A549 (cell line): Measurements from ENCODE around the gene U2AF1L4. TPM values are rescaled to one million over a fixed set of nuclear protein-coding genes. Genes with fewer than 3 reads are reported as not detected.

ENCODE experiments used
- ATAC-seq, 2 experiments: fragments of 200-7000 bp in 1 of 2; fragments of >200 bp in 1 of 2; cut with Nextera tagmentation in 1 of 2; cut with Tn5 transposase in 1 of 2; 3 replicates each; pipeline versions ENCODE4 v1.8.0 to v1.9.1; 2018 to 2020; ENCODE audit warnings: mild to moderate bottlenecking in 1 of 2, moderate library complexity in 1 of 2
- CTCF ChIA-PET: fragments of 300-600 bp; sonication (Branson Sonifier 250); formaldehyde crosslinking; extraction: SDS; loops from one replicate; lab custom pipeline; 2021; ENCODE audit warnings: antibody characterized with exemption, inconsistent platforms; lab: Yijun Ruan, JAX
- POLR2A ChIA-PET: fragments of 350-600 bp; formaldehyde crosslinking; extraction: SDS; loops from one replicate; lab custom pipeline; 2021; ENCODE audit warnings: antibody characterized with exemption, inconsistent platforms; lab: Yijun Ruan, JAX
- DNase-seq, 2 experiments: peaks; one replicate each; pipeline versions ENCODE4 v3.0.0 to v3.0.0-alpha.2; 2011 to 2016; ENCODE audit warnings: low read depth in 1 of 2, low spot score in 1 of 2
- FAIRE-seq: peaks from 2 replicates; lab custom pipeline; 2011; peaks lifted over from hg19 to GRCh38; lab: Jason Lieb, UNC
- H3K27ac ChIP-seq, 2 experiments: fragments of >200 bp; sonication (Bioruptor Twin); formaldehyde crosslinking; 3 replicates each; pipeline ENCODE4 v1.5.1; 2016 to 2017
- H3K4me1 ChIP-seq: fragments of >200 bp; sonication (Bioruptor Twin); formaldehyde crosslinking; 3 replicates; pipeline ENCODE4 v1.6.1; 2016
- H3K4me2 ChIP-seq: fragments of >200 bp; sonication (Bioruptor Twin); formaldehyde crosslinking; 3 replicates; pipeline ENCODE4 v1.6.1; 2016
- H3K4me3 ChIP-seq: fragments of >200 bp; sonication (Bioruptor Twin); formaldehyde crosslinking; 3 replicates; pipeline ENCODE4 v1.5.1; 2016
- H3K9me3 ChIP-seq: fragments of >200 bp; sonication (Bioruptor Twin); formaldehyde crosslinking; 3 replicates; pipeline ENCODE4 v1.6.1; 2016
- CEBPB ChIP-seq, 2 experiments: fragments of >200 bp in 1 of 2; sonication (Bioruptor Twin) in 1 of 2; formaldehyde crosslinking in 1 of 2; IDR thresholded peaks; 2 replicates each; pipeline ENCODE4 v1.6.1; 2012 to 2016
- CHD2 ChIP-seq: fragments of 150-350 bp; IDR thresholded peaks from 2 replicates; pipeline ENCODE4 v1.6.1; 2014; ENCODE audit warnings: low read length; ENCODE audit not compliant: partially characterized antibody
- EHF ChIP-seq: fragments of 250-450 bp; sonication (Bioruptor Pico); IDR thresholded peaks from 2 replicates; pipeline ENCODE4 v1.5.0; 2020; ENCODE audit warnings: mild to moderate bottlenecking
- EHMT2 ChIP-seq: fragments of 200-600 bp; sonication (generic); IDR thresholded peaks from 2 replicates; pipeline ENCODE4 v1.6.1; 2016; ENCODE audit warnings: antibody characterized with exemption, low read depth, mild to moderate bottlenecking, moderate library complexity
- EP300 ChIP-seq, 2 experiments: fragments of >200 bp; sonication (Bioruptor Twin); formaldehyde crosslinking; IDR thresholded peaks; 2 replicates in 1 of 2; 3 replicates in 1 of 2; pipeline ENCODE4 v1.6.1; 2016 to 2017
- ESRRA ChIP-seq: fragments of 150-350 bp; IDR thresholded peaks from 2 replicates; pipeline ENCODE4 v1.6.1; 2014; ENCODE audit warnings: mild to moderate bottlenecking, low read length, borderline replicate concordance
- FOSL2 ChIP-seq, 2 experiments: fragments of 450-650 bp in 1 of 2; fragments of >200 bp in 1 of 2; sonication (Bioruptor Twin) in 1 of 2; formaldehyde crosslinking; IDR thresholded peaks; 2 replicates each; pipeline versions ENCODE4 v1.5.0 to v1.6.1; 2016 to 2020; ENCODE audit warnings: mild to moderate bottlenecking in 1 of 2, moderate library complexity in 1 of 2
- GATA3 ChIP-seq: IDR thresholded peaks from 2 replicates; pipeline ENCODE4 v1.6.1; 2012; ENCODE audit warnings: borderline replicate concordance
- HDAC2 ChIP-seq: fragments of 200-600 bp; sonication (generic); IDR thresholded peaks from 2 replicates; pipeline ENCODE4 v1.6.1; 2016
- HEYL ChIP-seq: fragments of 250-450 bp; sonication (Bioruptor Pico); IDR thresholded peaks from 2 replicates; pipeline ENCODE4 v1.8.0; 2021; ENCODE audit warnings: mild to moderate bottlenecking, moderate library complexity
- HOXB13 ChIP-seq: fragments of 250-450 bp; sonication (Bioruptor Pico); IDR thresholded peaks from 2 replicates; pipeline ENCODE4 v1.5.0; 2020; ENCODE audit warnings: low read depth, mild to moderate bottlenecking, moderate library complexity
- HOXB5 ChIP-seq: fragments of 250-450 bp; sonication (Bioruptor Pico); IDR thresholded peaks from 2 replicates; pipeline ENCODE4 v1.5.0; 2020; ENCODE audit warnings: mild to moderate bottlenecking, moderate library complexity
- JUN ChIP-seq, 2 experiments: fragments of >200 bp; sonication (Bioruptor Twin); formaldehyde crosslinking; IDR thresholded peaks; 2 replicates in 1 of 2; 3 replicates in 1 of 2; pipeline ENCODE4 v1.6.1; 2016 to 2017
- JUNB ChIP-seq: fragments of >200 bp; sonication (Bioruptor Twin); formaldehyde crosslinking; IDR thresholded peaks from 2 replicates; pipeline ENCODE4 v1.6.1; 2016
- MAFK ChIP-seq: fragments of 450-650 bp; IDR thresholded peaks from 2 replicates; pipeline ENCODE4 v1.6.1; 2014; ENCODE audit not compliant: partially characterized antibody
- MAZ ChIP-seq: fragments of 150-350 bp; IDR thresholded peaks from 2 replicates; pipeline ENCODE4 v1.6.1; 2014; ENCODE audit warnings: antibody characterized with exemption, low read depth, low read length, borderline replicate concordance
- NFE2L2 ChIP-seq: fragments of 150-350 bp; conservative IDR thresholded peaks from 2 replicates; pipeline ENCODE4 v1.6.1; 2014; ENCODE audit warnings: low read length
- NPAS2 ChIP-seq: fragments of 250-450 bp; sonication (Bioruptor Pico); IDR thresholded peaks from 2 replicates; pipeline ENCODE4 v1.8.0; 2022; ENCODE audit warnings: mild to moderate bottlenecking, moderate library complexity, borderline replicate concordance
- NR3C1 ChIP-seq: fragments of >200 bp; sonication (Bioruptor Twin); formaldehyde crosslinking; IDR thresholded peaks from 3 replicates; pipeline ENCODE4 v1.6.1; 2017
- POLR2A ChIP-seq: IDR thresholded peaks from 2 replicates; pipeline ENCODE4 v1.6.1; 2012; ENCODE audit warnings: mild to moderate bottlenecking, low read length
- POLR2AphosphoS2 ChIP-seq: conservative IDR thresholded peaks from 2 replicates; pipeline ENCODE4 v1.6.1; 2012; ENCODE audit warnings: low read length, improper control_type of control experiment, inconsistent platforms
- RARB ChIP-seq: fragments of 250-450 bp; sonication (Bioruptor Pico); IDR thresholded peaks from 2 replicates; pipeline ENCODE4 v1.8.0; 2021; ENCODE audit warnings: mild to moderate bottlenecking, moderate library complexity
- RCOR1 ChIP-seq: fragments of 150-350 bp; IDR thresholded peaks from 2 replicates; pipeline ENCODE4 v1.6.1; 2014; ENCODE audit warnings: antibody characterized with exemption, low read length, low read depth
- RFX5 ChIP-seq: fragments of 450-650 bp; IDR thresholded peaks from 2 replicates; pipeline ENCODE4 v1.7.1; 2014; ENCODE audit warnings: antibody characterized with exemption, mild to moderate bottlenecking, moderate library complexity
- SMC3 ChIP-seq: fragments of >200 bp; sonication (Bioruptor Twin); formaldehyde crosslinking; IDR thresholded peaks from 3 replicates; pipeline ENCODE4 v1.6.1; 2018; ENCODE audit warnings: inconsistent platforms
- SREBF2 ChIP-seq: fragments of 450-650 bp; IDR thresholded peaks from 2 replicates; pipeline ENCODE4 v1.6.1; 2014; ENCODE audit warnings: mild to moderate bottlenecking, moderate library complexity
- ZC3H11A ChIP-seq: fragments of 450-650 bp; IDR thresholded peaks from 2 replicates; pipeline ENCODE4 v1.6.1; 2014; ENCODE audit warnings: antibody characterized with exemption, mild to moderate bottlenecking
- WGBS: methylation state at CpG from one replicate; pipeline ENCODE4 v1.1.6; 2017; ENCODE audit errors: missing lambda C conversion rate; 5-methylcytosine and 5-hydroxymethylcytosine counted together
- polyA minus RNA-seq: library from RNA; depleted of rRNA, polyadenylated mRNA; stranded (reverse); fragments of >200 nt; gene quantifications from 2 replicates; pipeline ENCODE4 v1.2.3, GENCODE V29; 2011; rRNA and poly(A)+ RNA removed
- polyA plus RNA-seq, 4 experiments: library from polyadenylated mRNA; depleted of rRNA in 3 of 4; stranded (reverse); fragments of >200 nt; fragmentation: RNase III in 1 of 4; extraction: RNeasy Plus Mini Kit Qiagen cat#74134 plus additional on column Dnase treatment in 1 of 4; gene quantifications; 2 replicates in 3 of 4; 3 replicates in 1 of 4; pipeline ENCODE4 v1.2.3, GENCODE V29; 2011 to 2017
- TF ChIP-seq, protein P1 (sequence below): fragments of 250-450 bp; sonication (Bioruptor Pico); IDR thresholded peaks from 2 replicates; pipeline ENCODE4 v1.5.0; 2020; ENCODE audit warnings: low read depth, mild to moderate bottlenecking, moderate library complexity
- TF ChIP-seq, protein P2 (sequence below): fragments of 450-650 bp; IDR thresholded peaks from 2 replicates; pipeline ENCODE4 v1.6.1; 2014; ENCODE audit warnings: antibody characterized with exemption
- TF ChIP-seq, protein P3 (sequence below): fragments of >200 bp; sonication (Bioruptor Twin); formaldehyde crosslinking; IDR thresholded peaks from 2 replicates; pipeline ENCODE4 v1.6.1; 2016
- TF ChIP-seq, protein P4 (sequence below): fragments of >200 bp; sonication (Bioruptor Twin); formaldehyde crosslinking; IDR thresholded peaks from 3 replicates; pipeline ENCODE4 v1.6.1; 2016
- TF ChIP-seq, protein P5 (sequence below): IDR thresholded peaks from 2 replicates; pipeline ENCODE4 v1.6.1; 2012
- TF ChIP-seq, protein P6 (sequence below): fragments of 200-600 bp; sonication (generic); IDR thresholded peaks from 2 replicates; pipeline ENCODE4 v1.6.1; 2016; ENCODE audit warnings: antibody characterized with exemption, mild to moderate bottlenecking, moderate library complexity

Gene U2AF1L4, protein sequence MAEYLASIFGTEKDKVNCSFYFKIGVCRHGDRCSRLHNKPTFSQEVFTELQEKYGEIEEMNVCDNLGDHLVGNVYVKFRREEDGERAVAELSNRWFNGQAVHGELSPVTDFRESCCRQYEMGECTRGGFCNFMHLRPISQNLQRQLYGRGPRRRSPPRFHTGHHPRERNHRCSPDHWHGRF
- polyA plus RNA-seq (2011; rRNA removed) (29.6 and 41.1 TPM in 2 replicates), polyA plus RNA-seq (2017; fragmentation: RNase III; extraction: RNeasy Plus Mini Kit Qiagen cat#74134 plus additional on column Dnase treatment) (39.0 to 45.6 TPM (median 42.8 TPM) in 3 replicates), polyA minus RNA-seq (27.7 and 30.5 TPM in 2 replicates)
- 45.9 and 47.2 TPM in 2 replicates for polyA plus RNA-seq (2012; cell fraction: cytosol; rRNA removed)
- 111 and 144 TPM in 2 replicates for polyA plus RNA-seq (2012; cell fraction: nucleus; rRNA removed)

DNA sequence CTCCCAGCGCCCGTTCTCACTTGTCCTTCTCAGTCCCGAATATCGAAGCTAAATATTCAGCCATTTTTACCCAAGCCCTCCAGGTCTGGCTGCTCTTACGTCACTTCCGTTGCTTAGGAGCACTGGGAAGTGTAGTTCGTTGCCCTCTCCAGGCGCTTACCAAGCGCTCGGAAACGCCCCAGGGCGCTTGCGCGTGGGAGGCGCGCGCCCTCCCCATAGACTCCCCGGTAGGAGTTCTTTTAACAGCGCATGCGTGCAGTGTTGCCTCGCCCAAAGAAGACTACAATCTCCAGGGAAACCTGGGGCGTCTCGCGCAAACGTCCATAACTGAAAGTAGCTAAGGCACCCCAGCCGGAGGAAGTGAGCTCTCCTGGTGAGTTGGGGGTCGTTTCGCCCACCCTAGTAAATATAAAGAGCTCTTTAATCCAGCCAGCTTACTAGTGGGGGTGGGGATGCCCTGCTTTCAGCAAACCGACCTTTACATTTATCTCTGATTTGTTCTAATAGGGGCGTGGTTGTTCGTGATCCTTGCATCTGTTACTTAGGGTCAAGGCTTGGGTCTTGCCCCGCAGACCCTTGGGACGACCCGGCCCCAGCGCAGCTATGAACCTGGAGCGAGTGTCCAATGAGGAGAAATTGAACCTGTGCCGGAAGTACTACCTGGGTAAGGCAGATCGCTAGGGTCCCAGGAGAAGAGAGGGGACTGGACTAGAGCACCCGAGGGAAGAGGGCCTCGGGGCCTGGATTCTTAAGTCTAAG, at the start of gene U2AF1L4, which contains the start of gene PSENEN:
Gene U2AF1L4, minus strand, starts transcription at position 91 of the 759 bp plus-strand sequence. Its CDS starts 27 bp downstream, at position 64.
Gene PSENEN, plus strand, starts transcription at position 324 of the 759 bp plus-strand sequence. Its CDS starts 280 bp downstream, at position 604.
- Histone ChIP-seq H3K9me3 (no peaks in the 10 kb centered on the region), H3K4me3 (peak within 1 kb of the TSS; percentile 79), H3K27ac (peak within 1 kb of the TSS; percentile 93 to 97), H3K4me2 (peak within 1 kb of the TSS; percentile 83), H3K4me1 (peaks cover 35% of the 10 kb centered on the region)
- peak; percentile 99 to 100 for DNase-seq
- CTCF ChIA-PET: interaction anchor here (0.5 to 3.8 kb wide), 22 partner anchors 8 to 235 kb away, joined by 3 to 29 read pairs (median 4); no protein-coding TSS in a partner anchor
- FAIRE-seq: peak; percentile 99
- POLR2A ChIA-PET: interaction anchor here (0.6 to 1.7 kb wide), 15 partner anchors 12 to 745 kb away, joined by 3 to 10 read pairs (median 4); partner anchors contain the start of genes COX6B1, GRAMD1A, POLR2I and PROSER3
- peak; percentile 54 to 70 for ATAC-seq
- 1% methylated on average over 40 of the region's 40 CpGs for WGBS
- TF ChIP-seq, protein P1, sequence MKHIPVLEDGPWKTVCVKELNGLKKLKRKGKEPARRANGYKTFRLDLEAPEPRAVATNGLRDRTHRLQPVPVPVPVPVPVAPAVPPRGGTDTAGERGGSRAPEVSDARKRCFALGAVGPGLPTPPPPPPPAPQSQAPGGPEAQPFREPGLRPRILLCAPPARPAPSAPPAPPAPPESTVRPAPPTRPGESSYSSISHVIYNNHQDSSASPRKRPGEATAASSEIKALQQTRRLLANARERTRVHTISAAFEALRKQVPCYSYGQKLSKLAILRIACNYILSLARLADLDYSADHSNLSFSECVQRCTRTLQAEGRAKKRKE: no peak
- TF ChIP-seq EHMT2 (no peak), NPAS2 (CRISPR knock-in tag) (no peak), SREBF2 (no peak), HOXB13 (no peak), EP300 (IDR thresholded peaks at IDR 0.05) (no peak), EHF (CRISPR knock-in tag) (no peak), GATA3 (no peak), HEYL (CRISPR knock-in tag) (no peak), RCOR1 (no peak), POLR2AphosphoS2 (no peak), POLR2A (peak; percentile 67), JUNB (no peak), CHD2 (no peak), NFE2L2 (no peak), RARB (CRISPR knock-in tag) (no peak), JUN (IDR thresholded peaks at IDR 0.05) (peak; percentile 68 to 78; a peak in 3 of 5 replicates), ZC3H11A (no peak), NR3C1 (no peak), MAZ (no peak), HDAC2 (no peak), RFX5 (no peak), FOSL2 (IDR thresholded peaks at IDR 0.05) (no peak), FOSL2 (CRISPR knock-in tag; IDR thresholded peaks at IDR 0.05) (no peak), ESRRA (no peak), MAFK (no peak), CEBPB (IDR thresholded peaks at IDR 0.05) (peak in 1 of 2 experiments; percentile 64; a peak in 1 of 4 replicates), HOXB5 (CRISPR knock-in tag) (no peak), SMC3 (no peak)
- TF ChIP-seq, protein P2, sequence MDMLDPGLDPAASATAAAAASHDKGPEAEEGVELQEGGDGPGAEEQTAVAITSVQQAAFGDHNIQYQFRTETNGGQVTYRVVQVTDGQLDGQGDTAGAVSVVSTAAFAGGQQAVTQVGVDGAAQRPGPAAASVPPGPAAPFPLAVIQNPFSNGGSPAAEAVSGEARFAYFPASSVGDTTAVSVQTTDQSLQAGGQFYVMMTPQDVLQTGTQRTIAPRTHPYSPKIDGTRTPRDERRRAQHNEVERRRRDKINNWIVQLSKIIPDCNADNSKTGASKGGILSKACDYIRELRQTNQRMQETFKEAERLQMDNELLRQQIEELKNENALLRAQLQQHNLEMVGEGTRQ: no peak; the same call in 1 of the 2 replicates
- TF ChIP-seq, protein P3, sequence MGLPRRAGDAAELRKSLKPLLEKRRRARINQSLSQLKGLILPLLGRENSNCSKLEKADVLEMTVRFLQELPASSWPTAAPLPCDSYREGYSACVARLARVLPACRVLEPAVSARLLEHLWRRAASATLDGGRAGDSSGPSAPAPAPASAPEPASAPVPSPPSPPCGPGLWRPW: no peak
- TF ChIP-seq, protein P4, sequence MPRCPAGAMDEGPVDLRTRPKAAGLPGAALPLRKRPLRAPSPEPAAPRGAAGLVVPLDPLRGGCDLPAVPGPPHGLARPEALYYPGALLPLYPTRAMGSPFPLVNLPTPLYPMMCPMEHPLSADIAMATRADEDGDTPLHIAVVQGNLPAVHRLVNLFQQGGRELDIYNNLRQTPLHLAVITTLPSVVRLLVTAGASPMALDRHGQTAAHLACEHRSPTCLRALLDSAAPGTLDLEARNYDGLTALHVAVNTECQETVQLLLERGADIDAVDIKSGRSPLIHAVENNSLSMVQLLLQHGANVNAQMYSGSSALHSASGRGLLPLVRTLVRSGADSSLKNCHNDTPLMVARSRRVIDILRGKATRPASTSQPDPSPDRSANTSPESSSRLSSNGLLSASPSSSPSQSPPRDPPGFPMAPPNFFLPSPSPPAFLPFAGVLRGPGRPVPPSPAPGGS: no peak; the same call in none of the 3 replicates
- TF ChIP-seq, protein P5, sequence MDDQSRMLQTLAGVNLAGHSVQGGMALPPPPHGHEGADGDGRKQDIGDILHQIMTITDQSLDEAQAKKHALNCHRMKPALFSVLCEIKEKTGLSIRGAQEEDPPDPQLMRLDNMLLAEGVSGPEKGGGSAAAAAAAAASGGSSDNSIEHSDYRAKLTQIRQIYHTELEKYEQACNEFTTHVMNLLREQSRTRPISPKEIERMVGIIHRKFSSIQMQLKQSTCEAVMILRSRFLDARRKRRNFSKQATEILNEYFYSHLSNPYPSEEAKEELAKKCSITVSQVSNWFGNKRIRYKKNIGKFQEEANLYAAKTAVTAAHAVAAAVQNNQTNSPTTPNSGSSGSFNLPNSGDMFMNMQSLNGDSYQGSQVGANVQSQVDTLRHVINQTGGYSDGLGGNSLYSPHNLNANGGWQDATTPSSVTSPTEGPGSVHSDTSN: no peak
- TF ChIP-seq, protein P6, sequence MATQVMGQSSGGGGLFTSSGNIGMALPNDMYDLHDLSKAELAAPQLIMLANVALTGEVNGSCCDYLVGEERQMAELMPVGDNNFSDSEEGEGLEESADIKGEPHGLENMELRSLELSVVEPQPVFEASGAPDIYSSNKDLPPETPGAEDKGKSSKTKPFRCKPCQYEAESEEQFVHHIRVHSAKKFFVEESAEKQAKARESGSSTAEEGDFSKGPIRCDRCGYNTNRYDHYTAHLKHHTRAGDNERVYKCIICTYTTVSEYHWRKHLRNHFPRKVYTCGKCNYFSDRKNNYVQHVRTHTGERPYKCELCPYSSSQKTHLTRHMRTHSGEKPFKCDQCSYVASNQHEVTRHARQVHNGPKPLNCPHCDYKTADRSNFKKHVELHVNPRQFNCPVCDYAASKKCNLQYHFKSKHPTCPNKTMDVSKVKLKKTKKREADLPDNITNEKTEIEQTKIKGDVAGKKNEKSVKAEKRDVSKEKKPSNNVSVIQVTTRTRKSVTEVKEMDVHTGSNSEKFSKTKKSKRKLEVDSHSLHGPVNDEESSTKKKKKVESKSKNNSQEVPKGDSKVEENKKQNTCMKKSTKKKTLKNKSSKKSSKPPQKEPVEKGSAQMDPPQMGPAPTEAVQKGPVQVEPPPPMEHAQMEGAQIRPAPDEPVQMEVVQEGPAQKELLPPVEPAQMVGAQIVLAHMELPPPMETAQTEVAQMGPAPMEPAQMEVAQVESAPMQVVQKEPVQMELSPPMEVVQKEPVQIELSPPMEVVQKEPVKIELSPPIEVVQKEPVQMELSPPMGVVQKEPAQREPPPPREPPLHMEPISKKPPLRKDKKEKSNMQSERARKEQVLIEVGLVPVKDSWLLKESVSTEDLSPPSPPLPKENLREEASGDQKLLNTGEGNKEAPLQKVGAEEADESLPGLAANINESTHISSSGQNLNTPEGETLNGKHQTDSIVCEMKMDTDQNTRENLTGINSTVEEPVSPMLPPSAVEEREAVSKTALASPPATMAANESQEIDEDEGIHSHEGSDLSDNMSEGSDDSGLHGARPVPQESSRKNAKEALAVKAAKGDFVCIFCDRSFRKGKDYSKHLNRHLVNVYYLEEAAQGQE: no peak
